ENCODE measurements around the gene TAS1R1. TPM values are rescaled to one million over a fixed set of nuclear protein-coding genes. Genes with fewer than 3 reads are reported as not detected.

TAS1R1 gene
- total RNA-seq, 1 experiment from 2014 or later = not detected

DNA sequence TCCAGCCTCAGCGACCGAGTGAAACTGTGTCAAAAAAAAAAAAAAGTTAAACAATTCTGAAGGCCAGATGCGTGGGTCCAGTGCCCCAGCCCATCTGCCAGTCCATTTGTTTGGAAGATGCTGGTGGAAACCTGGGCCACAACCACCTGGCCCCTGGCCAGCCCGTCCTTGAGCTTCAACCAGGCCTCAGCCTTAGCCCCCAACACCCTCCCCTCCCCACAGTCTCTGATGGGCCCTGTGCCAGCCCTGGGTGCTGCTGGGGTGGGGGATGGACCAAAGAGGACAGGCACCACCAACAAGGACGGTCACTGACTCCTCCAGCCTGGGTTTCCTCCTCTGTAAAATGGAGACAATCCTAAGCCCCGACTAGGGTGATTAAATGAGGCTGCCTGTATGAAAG lies 44.1 kb upstream of the TAS1R1 start:
- H3K4me3 ChIP-seq (ENCODE audit: low read depth in 2 of 2, low read length in 2 of 2) = no peak overlapping the region
- H3K9me3 ChIP-seq (ENCODE audit: control insufficient read depth, insufficient read depth, low read depth, low read length) = no peaks in the 10 kb centered on the region
- H3K4me1 ChIP-seq (ENCODE audit: control insufficient read depth, insufficient read depth, low read length) = no peaks in the 10 kb centered on the region
- DNase-seq (ENCODE audit: low read depth, low spot score) (no peak), ATAC-seq (no peak)
- ChIA-PET POLR2A (no interaction called here), CTCF (no interaction called here)
- H3K36me3 ChIP-seq (ENCODE audit: control insufficient read depth, insufficient read depth, low read length) = no peaks in the 10 kb centered on the region
- H3K27ac ChIP-seq (ENCODE audit: low read length) = no peak overlapping the region
- in situ Hi-C loops (cut with HindIII; ENCODE audit: low pct_unique_long_range_greater_than_20kb, low sequenced_read_pairs) = no loop called here
- H3K27me3 ChIP-seq (ENCODE audit: control insufficient read depth, insufficient read depth, low read length) = no peaks in the 10 kb centered on the region
- BruUV-seq (replicated peaks) = no TSS peak
- TF ChIP-seq TCF7L2 (IDR thresholded peaks at IDR 0.05; ENCODE audit: low read depth, low read length) (no peak), REST (IDR thresholded peaks at IDR 0.05; ENCODE audit: insufficient read depth in 1 of 2, low read depth in 2 of 2, low read length in 1 of 2) (no peak), SIN3A (IDR thresholded peaks at IDR 0.05; ENCODE audit: borderline replicate concordance, insufficient read depth, low read depth, low read length) (no peak), POLR2AphosphoS5 (IDR thresholded peaks at IDR 0.05; ENCODE audit: low read depth, low read length) (no peak), CTCF (IDR thresholded peaks at IDR 0.05) (no peak)
- intact Hi-C loops (cut with micrococcal nuclease; ENCODE audit: unreplicated experiment) = no loop called here

DNA sequence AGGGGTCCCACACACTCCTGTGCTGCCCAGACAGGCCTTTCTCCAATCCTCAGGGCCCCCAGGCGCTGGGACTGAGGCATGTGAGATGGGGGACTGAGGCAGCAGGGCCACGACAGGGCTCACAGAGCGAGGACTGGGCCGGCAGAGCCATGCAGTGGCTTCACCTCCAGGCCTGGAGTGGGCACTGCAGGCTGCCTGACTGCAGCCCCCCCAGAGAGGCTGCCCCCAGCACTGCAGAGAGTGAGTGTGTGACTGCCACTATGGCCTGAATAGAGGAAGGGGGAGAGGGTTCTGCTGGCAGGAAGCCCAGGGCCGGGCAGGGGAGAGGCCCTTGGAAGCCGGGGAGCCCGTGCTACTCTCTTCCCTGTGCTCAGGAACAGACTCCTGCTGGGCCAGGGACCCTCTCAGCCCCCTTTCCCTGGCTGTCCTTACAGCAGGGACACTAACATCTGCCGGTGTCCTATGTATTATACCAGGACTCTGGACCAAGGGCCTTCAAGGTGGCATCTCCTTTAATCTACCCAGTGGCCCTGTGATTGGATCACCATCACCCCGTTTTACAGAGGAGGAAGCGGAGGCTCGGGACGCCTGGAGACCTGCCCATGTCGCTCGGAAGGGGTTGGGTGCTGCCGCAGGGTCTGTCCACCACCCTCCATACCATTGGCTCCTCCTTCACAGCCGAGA lies 43.4 kb upstream of the TAS1R1 start:
- Histone ChIP-seq H3K27ac (ENCODE audit: low read length) (no peak overlapping the region), H3K4me3 (ENCODE audit: low read depth in 2 of 2, low read length in 2 of 2) (no peak overlapping the region), H3K36me3 (ENCODE audit: control insufficient read depth, insufficient read depth, low read length) (no peaks in the 10 kb centered on the region), H3K4me1 (ENCODE audit: control insufficient read depth, insufficient read depth, low read length) (no peaks in the 10 kb centered on the region; the same call in 1 of the 2 replicates), H3K9me3 (ENCODE audit: control insufficient read depth, insufficient read depth, low read depth, low read length) (no peaks in the 10 kb centered on the region), H3K27me3 (ENCODE audit: control insufficient read depth, insufficient read depth, low read length) (no peaks in the 10 kb centered on the region)
- ATAC-seq (no peak), DNase-seq (ENCODE audit: low read depth, low spot score) (no peak)
- TF ChIP-seq CTCF (IDR thresholded peaks at IDR 0.05) = no peak
- TF ChIP-seq REST (IDR thresholded peaks at IDR 0.05; ENCODE audit: insufficient read depth in 1 of 2, low read depth in 2 of 2, low read length in 1 of 2) = no peak
- TF ChIP-seq POLR2AphosphoS5 (IDR thresholded peaks at IDR 0.05; ENCODE audit: low read depth, low read length) = no peak
- no peak for TF ChIP-seq SIN3A (IDR thresholded peaks at IDR 0.05; ENCODE audit: borderline replicate concordance, insufficient read depth, low read depth, low read length)
- no peak for TF ChIP-seq TCF7L2 (IDR thresholded peaks at IDR 0.05; ENCODE audit: low read depth, low read length)
- ChIA-PET CTCF (no interaction called here), POLR2A (no interaction called here)
- no TSS peak for BruUV-seq (replicated peaks)
- intact Hi-C loops (cut with micrococcal nuclease; ENCODE audit: unreplicated experiment) = no loop called here
- in situ Hi-C loops (cut with HindIII; ENCODE audit: low pct_unique_long_range_greater_than_20kb, low sequenced_read_pairs) = no loop called here

Measured in Panc1 (cell line).